ENCODE measurements around the gene MBLAC1.

- no peak; the same call in 1 of the 2 replicates for TF ChIP-seq CTCF (IDR thresholded peaks at IDR 0.05; ENCODE audit: low read length)
- TF ChIP-seq EZH2 (IDR thresholded peaks at IDR 0.05; ENCODE audit: borderline replicate concordance, low read length), result no peak
These were observed 14.9 kb upstream of the MBLAC1 start for GRCh38 chr7:100111914-100112313.
